Activated CD4-positive, alpha-beta T cell treated with anti-CD3 and anti-CD28 coated beads, Interleukin-2, amount 10 ng/mL, durations not matched to agents 7 days and 5 days (primary cell): ENCODE results near the gene PLCZ1. TPM values are rescaled to one million over a fixed set of nuclear protein-coding genes. Genes with fewer than 3 reads are reported as not detected.

Experiments used
- CTCF ChIA-PET: fragments of 350-600 bp; sonication (Branson Sonifier 250); formaldehyde crosslinking; loops from one replicate; lab custom pipeline; 2021; ENCODE audit warnings: antibody characterized with exemption; lab: Charles Lee
- POLR2A ChIA-PET: fragments of 350-600 bp; sonication (Branson Sonifier 250); formaldehyde crosslinking; loops from one replicate; lab custom pipeline; 2021; ENCODE audit warnings: antibody characterized with exemption; lab: Charles Lee
- DNase-seq: peaks from one replicate; pipeline ENCODE4 v3.0.0-alpha.2; 2020
- H3K27ac Mint-ChIP-seq: one replicate; pipeline ENCODE4 v1.8.0; 2021; ENCODE audit warnings: mild to moderate bottlenecking, moderate library complexity, mixed read lengths
- H3K27me3 Mint-ChIP-seq: one replicate; pipeline ENCODE4 v1.8.0; 2021; ENCODE audit warnings: mixed read lengths
- H3K36me3 Mint-ChIP-seq: one replicate; pipeline ENCODE4 v1.8.0; 2021; ENCODE audit warnings: low read depth, mixed read lengths
- H3K4me1 Mint-ChIP-seq: one replicate; pipeline ENCODE4 v1.8.0; 2021; ENCODE audit warnings: mixed read lengths
- H3K4me3 Mint-ChIP-seq: one replicate; pipeline ENCODE4 v1.8.0; 2021; ENCODE audit warnings: mild to moderate bottlenecking, moderate library complexity, mixed read lengths
- H3K9me3 Mint-ChIP-seq: one replicate; pipeline ENCODE4 v1.8.0; 2021; ENCODE audit warnings: mixed read lengths
- total RNA-seq, 2 experiments: library from RNA; stranded (reverse); gene quantifications; one replicate each; pipeline ENCODE4 v1.2.3, GENCODE V29; 2021

Gene PLCZ1
- total RNA-seq, 2 experiments from 2014 or later, result not detected

DNA sequence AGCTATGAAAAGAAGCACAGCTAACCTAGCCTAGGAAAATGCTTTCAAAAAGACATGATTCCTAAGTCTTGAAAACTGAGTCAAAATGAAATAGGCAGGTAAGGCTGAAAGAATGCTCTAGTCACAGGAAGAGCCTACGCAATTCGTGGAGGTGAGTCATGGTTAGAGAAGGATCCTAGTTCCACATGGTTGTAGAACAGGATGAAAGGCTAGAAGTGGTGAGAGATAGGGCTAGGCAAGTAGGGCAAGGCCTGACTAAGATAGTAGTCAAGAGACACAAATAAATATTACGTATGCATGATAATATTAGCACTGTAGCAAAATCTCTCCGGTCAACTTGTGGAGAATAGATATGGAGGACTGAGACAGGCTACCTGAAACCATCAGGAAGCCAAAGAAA, 47.2 kb downstream of the PLCZ1 start:
- H3K4me3 Mint-ChIP-seq, result no peak overlapping the region

DNA sequence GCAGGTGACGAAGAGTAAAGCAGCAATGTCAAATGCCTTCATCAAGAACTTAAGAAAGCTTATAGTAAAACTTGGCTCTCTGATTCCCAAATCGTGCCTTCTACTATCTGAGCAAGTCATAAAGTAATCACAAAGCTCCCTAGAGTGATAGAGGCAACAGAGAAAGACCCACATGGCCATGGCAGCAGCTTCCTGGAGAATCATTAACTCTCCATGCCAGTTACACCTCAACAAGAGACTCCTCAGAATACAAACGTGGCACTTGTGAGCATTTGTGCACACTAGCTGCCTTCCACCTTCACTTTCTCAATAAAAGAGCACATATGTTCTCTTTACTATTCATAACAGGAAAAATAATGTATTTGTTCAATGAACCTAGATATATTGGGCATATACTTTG, 48.0 kb downstream of the PLCZ1 start:
- Mint-ChIP-seq H3K4me1 (no peaks in the 10 kb centered on the region), H3K9me3 (peaks cover 6% of the 10 kb centered on the region), H3K4me3 (no peak overlapping the region), H3K27me3 (no peaks in the 10 kb centered on the region), H3K27ac (no peak overlapping the region), H3K36me3 (no peaks in the 10 kb centered on the region)
- POLR2A ChIA-PET, result no interaction called here
- no peak for DNase-seq
- CTCF ChIA-PET, result no interaction called here

More for the DNA sequence above, 47.2 kb downstream of the PLCZ1 start:
- ChIA-PET POLR2A (no interaction called here), CTCF (no interaction called here)
- peaks cover 6% of the 10 kb centered on the region for H3K9me3 Mint-ChIP-seq
- H3K27ac Mint-ChIP-seq, result no peak overlapping the region
- H3K4me1 Mint-ChIP-seq, result no peaks in the 10 kb centered on the region
- no peaks in the 10 kb centered on the region for H3K36me3 Mint-ChIP-seq
- DNase-seq, result no peak
- no peaks in the 10 kb centered on the region for H3K27me3 Mint-ChIP-seq

- no peaks in the 10 kb centered on the region for H3K36me3 Mint-ChIP-seq
- no peaks in the 10 kb centered on the region for H3K9me3 Mint-ChIP-seq
- no peaks in the 10 kb centered on the region for H3K4me1 Mint-ChIP-seq
- ChIA-PET POLR2A (no interaction called here), CTCF (no interaction called here)
- no peak overlapping the region for H3K4me3 Mint-ChIP-seq
- no peaks in the 10 kb centered on the region for H3K27me3 Mint-ChIP-seq
- no peak for DNase-seq
- H3K27ac Mint-ChIP-seq, result no peak overlapping the region
Measured at GRCh38 chr12:18684430-18684829, 53.4 kb downstream of the PLCZ1 start.

DNA sequence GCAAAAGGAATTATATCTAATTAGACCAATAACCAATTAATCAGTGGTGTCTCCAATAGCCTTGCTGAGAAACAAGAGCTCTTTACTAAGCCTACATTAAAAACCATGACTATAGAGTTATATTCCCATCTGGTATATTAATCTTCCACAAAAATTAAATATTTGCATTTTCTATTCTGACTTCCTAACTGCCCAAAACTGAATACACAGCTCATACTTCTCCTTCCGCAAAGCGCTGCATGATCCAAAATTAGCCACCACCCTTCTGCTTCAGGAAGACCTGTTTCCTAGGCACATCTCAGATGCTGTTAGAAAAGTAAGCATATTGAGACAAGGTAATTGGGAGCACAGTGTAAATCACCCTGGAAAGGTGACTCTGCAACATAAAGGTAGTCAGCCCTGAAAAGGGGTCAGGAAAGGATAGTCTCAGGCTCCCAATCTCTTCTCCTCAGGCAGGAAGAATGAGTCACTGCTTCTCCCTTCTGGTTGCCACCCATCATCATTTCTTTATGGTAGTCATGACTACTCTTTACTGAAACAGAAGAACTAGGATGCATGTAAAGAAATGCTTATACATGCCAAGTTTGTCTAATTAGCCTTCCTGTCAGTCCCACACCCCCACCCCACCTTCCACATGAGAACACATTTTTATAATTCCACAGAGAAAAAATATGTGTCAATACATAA, 54.3 kb downstream of the PLCZ1 start:
- no peak overlapping the region for H3K4me3 Mint-ChIP-seq
- no peaks in the 10 kb centered on the region for H3K4me1 Mint-ChIP-seq
- no peaks in the 10 kb centered on the region for H3K36me3 Mint-ChIP-seq
- H3K27ac Mint-ChIP-seq, result no peak overlapping the region
- H3K27me3 Mint-ChIP-seq, result no peaks in the 10 kb centered on the region
- DNase-seq, result no peak
- no peaks in the 10 kb centered on the region for H3K9me3 Mint-ChIP-seq
- ChIA-PET CTCF (no interaction called here), POLR2A (no interaction called here)

- Mint-ChIP-seq H3K9me3 (no peaks in the 10 kb centered on the region), H3K4me1 (no peaks in the 10 kb centered on the region), H3K27me3 (no peaks in the 10 kb centered on the region), H3K4me3 (no peak overlapping the region), H3K36me3 (no peaks in the 10 kb centered on the region), H3K27ac (no peak overlapping the region)
- no peak for DNase-seq
- CTCF ChIA-PET, result no interaction called here
- POLR2A ChIA-PET, result no interaction called here
Measured at GRCh38 chr12:18681818-18682217, 56.0 kb downstream of the PLCZ1 start.

DNA sequence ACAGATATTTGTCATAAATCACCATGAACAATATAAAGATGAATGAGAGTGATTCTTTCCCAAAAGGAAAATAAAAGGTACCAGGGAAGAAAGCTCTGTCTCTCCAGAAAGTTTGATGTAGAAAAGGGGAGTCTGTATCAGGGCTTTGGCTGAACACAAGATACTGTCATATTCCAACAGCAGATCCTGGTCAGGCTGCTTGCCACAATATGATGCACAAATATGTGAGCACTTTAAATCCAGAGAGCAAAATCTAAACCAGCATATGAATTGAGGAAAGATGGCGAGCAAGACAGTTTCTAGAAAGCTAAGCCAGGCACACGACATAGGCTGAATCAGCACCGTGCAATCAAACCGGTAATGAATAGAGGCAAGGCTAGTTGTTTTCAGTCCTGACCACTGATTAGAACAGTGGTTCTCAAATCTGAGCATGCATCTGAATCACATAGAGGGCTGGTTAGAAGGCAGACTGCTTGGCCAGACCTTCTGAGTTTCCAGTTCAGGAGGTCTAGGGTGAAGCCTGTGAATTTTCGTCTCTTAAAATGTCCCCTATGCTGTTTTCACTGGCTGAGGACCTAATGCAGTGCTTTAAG, 60.7 kb downstream of the PLCZ1 start:
- no peaks in the 10 kb centered on the region for H3K36me3 Mint-ChIP-seq
- CTCF ChIA-PET, result interaction anchor here (0.6 kb wide), 1 partner anchor 672 kb away, joined by 3 read pairs; no protein-coding TSS in a partner anchor

GRCh38 chr12:18676141-18676540, 61.7 kb downstream of the PLCZ1 start:
- Mint-ChIP-seq H3K36me3 (no peaks in the 10 kb centered on the region), H3K27ac (no peak overlapping the region), H3K4me1 (no peaks in the 10 kb centered on the region), H3K4me3 (no peak overlapping the region), H3K27me3 (no peaks in the 10 kb centered on the region), H3K9me3 (peaks cover 2% of the 10 kb centered on the region)
- no peak for DNase-seq
- ChIA-PET POLR2A (no interaction called here), CTCF (no interaction called here)

More for the DNA sequence above, 60.7 kb downstream of the PLCZ1 start:
- POLR2A ChIA-PET, result no interaction called here
- H3K4me3 Mint-ChIP-seq, result no peak overlapping the region
- no peak overlapping the region for H3K27ac Mint-ChIP-seq
- DNase-seq, result no peak
- H3K27me3 Mint-ChIP-seq, result no peaks in the 10 kb centered on the region
- no peaks in the 10 kb centered on the region for H3K4me1 Mint-ChIP-seq
- peaks cover 2% of the 10 kb centered on the region for H3K9me3 Mint-ChIP-seq

GRCh38 chr12:18658829-18659228, 79.0 kb downstream of the PLCZ1 start:
- no peak for DNase-seq
- ChIA-PET CTCF (no interaction called here), POLR2A (no interaction called here)
- Mint-ChIP-seq H3K27ac (no peak overlapping the region), H3K9me3 (peaks cover 15% of the 10 kb centered on the region), H3K27me3 (no peaks in the 10 kb centered on the region), H3K4me3 (no peak overlapping the region), H3K36me3 (no peaks in the 10 kb centered on the region), H3K4me1 (no peaks in the 10 kb centered on the region)

DNA sequence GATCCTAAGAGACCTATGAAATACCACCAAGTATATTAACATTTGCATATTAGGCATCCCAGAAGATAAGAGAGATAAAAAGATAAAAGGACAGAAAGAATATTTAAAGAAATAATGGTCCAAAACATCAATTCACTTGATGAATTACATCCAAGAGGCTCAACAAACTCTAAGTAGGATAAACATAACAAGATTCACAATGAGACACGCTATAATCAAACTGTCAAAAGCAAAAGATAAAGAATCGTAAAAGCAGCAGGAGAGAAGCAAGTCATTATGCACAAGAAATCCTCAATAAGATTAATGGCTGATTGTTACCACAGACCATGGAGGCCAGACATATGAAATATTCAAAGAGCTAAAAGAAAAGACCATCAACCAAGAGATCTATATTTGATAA, 79.6 kb downstream of the PLCZ1 start:
- Mint-ChIP-seq H3K27ac (no peak overlapping the region), H3K27me3 (no peaks in the 10 kb centered on the region), H3K4me1 (no peaks in the 10 kb centered on the region), H3K9me3 (peaks cover 15% of the 10 kb centered on the region), H3K36me3 (no peaks in the 10 kb centered on the region), H3K4me3 (no peak overlapping the region)
- POLR2A ChIA-PET, result no interaction called here
- DNase-seq, result no peak
- CTCF ChIA-PET, result no interaction called here

DNA sequence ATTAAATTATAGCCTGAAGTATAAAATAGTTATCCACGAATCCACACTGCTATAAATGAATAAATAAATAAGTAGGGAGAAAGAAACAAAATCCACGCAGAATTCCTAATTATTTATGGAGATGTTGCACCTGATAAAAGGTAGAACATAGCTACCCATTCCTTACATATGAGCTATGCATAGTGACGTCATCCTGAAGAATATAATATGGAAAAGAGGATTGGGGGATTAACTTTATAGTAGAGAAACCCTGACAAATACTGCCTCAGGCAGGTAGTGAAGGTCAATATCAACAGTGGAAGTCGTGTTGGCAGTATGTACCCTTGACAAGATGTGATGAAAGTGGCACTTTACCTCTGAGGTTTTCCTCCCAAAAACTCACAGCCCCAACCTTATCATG, 82.5 kb downstream of the PLCZ1 start:
- POLR2A ChIA-PET, result no interaction called here
- Mint-ChIP-seq H3K27ac (no peak overlapping the region), H3K36me3 (no peaks in the 10 kb centered on the region), H3K4me3 (no peak overlapping the region), H3K9me3 (peaks cover 8% of the 10 kb centered on the region), H3K4me1 (no peaks in the 10 kb centered on the region), H3K27me3 (no peaks in the 10 kb centered on the region)
- CTCF ChIA-PET, result interaction anchor here (1.5 kb wide), 1 partner anchor 13 kb away, joined by 3 read pairs; no protein-coding TSS in a partner anchor
- no peak for DNase-seq

DNA sequence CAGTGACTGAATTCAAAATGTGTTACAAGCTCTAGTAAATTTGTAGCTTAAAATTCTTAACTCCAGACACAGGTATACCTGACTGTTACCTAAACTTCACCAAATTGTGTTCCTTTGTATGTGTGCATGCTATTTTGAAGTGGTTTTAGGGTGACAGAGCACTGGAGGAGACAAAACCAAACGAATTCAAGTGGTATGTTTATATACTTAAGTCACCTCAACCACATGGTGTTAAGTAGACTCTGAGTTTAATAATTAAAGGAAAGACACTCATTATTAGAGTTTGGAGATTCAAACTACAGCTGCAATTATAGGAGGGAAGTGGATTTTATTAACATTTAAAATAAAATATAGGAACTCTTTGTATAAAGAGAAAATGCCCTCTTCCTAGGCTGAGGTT, 84.3 kb downstream of the PLCZ1 start:
- H3K9me3 Mint-ChIP-seq, result peaks cover 8% of the 10 kb centered on the region
- H3K36me3 Mint-ChIP-seq, result no peaks in the 10 kb centered on the region
- no peaks in the 10 kb centered on the region for H3K27me3 Mint-ChIP-seq
- DNase-seq, result no peak
- H3K4me3 Mint-ChIP-seq, result no peak overlapping the region
- no peak overlapping the region for H3K27ac Mint-ChIP-seq
- CTCF ChIA-PET, result no interaction called here
- POLR2A ChIA-PET, result no interaction called here
- no peaks in the 10 kb centered on the region for H3K4me1 Mint-ChIP-seq

DNA sequence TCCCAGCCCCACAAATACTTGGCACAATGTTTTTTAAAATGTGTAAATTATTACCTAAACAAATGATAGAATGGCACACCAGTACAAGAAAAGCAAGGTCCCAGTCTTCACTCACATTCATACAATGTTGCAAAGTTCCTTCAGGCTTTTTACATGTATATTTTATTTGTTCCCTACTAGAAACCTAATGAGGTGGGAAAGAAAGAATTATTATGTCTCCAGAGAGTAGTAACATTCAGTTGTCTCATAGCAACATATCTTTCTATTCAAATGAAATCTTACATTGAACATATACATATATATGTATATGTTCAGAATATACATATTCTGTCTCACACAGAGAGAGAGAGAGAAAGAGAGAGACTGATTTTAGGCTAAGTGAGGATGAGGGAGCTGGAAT, 85.2 kb downstream of the PLCZ1 start:
- no peaks in the 10 kb centered on the region for H3K27me3 Mint-ChIP-seq
- H3K9me3 Mint-ChIP-seq, result peaks cover 8% of the 10 kb centered on the region
- no peak overlapping the region for H3K27ac Mint-ChIP-seq
- no peaks in the 10 kb centered on the region for H3K4me1 Mint-ChIP-seq
- CTCF ChIA-PET, result no interaction called here
- no peak overlapping the region for H3K4me3 Mint-ChIP-seq
- DNase-seq, result no peak
- H3K36me3 Mint-ChIP-seq, result no peaks in the 10 kb centered on the region
- POLR2A ChIA-PET, result no interaction called here

GRCh38 chr12:18651525-18651924, 86.3 kb downstream of the PLCZ1 start:
- Mint-ChIP-seq H3K4me1 (no peaks in the 10 kb centered on the region), H3K9me3 (peaks cover 3% of the 10 kb centered on the region), H3K36me3 (no peaks in the 10 kb centered on the region), H3K4me3 (no peak overlapping the region), H3K27me3 (no peaks in the 10 kb centered on the region), H3K27ac (no peak overlapping the region)
- POLR2A ChIA-PET, result no interaction called here
- CTCF ChIA-PET, result no interaction called here
- no peak for DNase-seq
